ENCODE results near the gene SERPING1. TPM values are rescaled to one million over a fixed set of nuclear protein-coding genes. Genes with fewer than 3 reads are reported as not detected.

The SERPING1 gene
- total RNA-seq, 1 donor from 2014 or later: 7.3 TPM

GRCh38 chr11:57596266-57596885, 1.1 kb upstream of the SERPING1 start:
- DNase-seq (ENCODE audit: low spot score in 2 of 2): no peak
- no peak for FAIRE-seq

GRCh38 chr11:57597916-57598830, 688 bp downstream of the SERPING1 start:
- FAIRE-seq: no peak
- DNase-seq (ENCODE audit: low spot score in 2 of 2): peak; percentile 44 to 79

GRCh38 chr11:57598831-57599155, 1.3 kb downstream of the SERPING1 start:
- no peak for DNase-seq (ENCODE audit: low spot score in 2 of 2)
- no peak for FAIRE-seq

GRCh38 chr11:57599381-57599780, 1.9 kb downstream of the SERPING1 start:
- FAIRE-seq (no peak), DNase-seq (ENCODE audit: low spot score in 2 of 2) (no peak)

GRCh38 chr11:57601297-57601696, 3.8 kb downstream of the SERPING1 start:
- FAIRE-seq: no peak
- no peak for DNase-seq (ENCODE audit: low spot score in 2 of 2)

GRCh38 chr11:57604296-57605027, 7.0 kb downstream of the SERPING1 start:
- FAIRE-seq (no peak), DNase-seq (ENCODE audit: low spot score in 2 of 2) (no peak)

GRCh38 chr11:57605028-57605420, 7.5 kb downstream of the SERPING1 start:
- FAIRE-seq: no peak

GRCh38 chr11:57610170-57610569, 12.7 kb downstream of the SERPING1 start:
- FAIRE-seq (no peak), DNase-seq (ENCODE audit: low spot score in 2 of 2) (no peak)

More at GRCh38 chr11:57605028-57605420, 7.5 kb downstream of the SERPING1 start:
- no peak for DNase-seq (ENCODE audit: low spot score in 2 of 2)

- no peak for DNase-seq (ENCODE audit: low spot score in 2 of 2)
- FAIRE-seq: no peak
Observed at GRCh38 chr11:57614234-57614772, 16.8 kb downstream of the SERPING1 start.

GRCh38 chr11:57615308-57615707, 17.8 kb downstream of the SERPING1 start:
- no peak for FAIRE-seq
- no peak for DNase-seq (ENCODE audit: low spot score in 2 of 2)

- FAIRE-seq (no peak), DNase-seq (ENCODE audit: low spot score in 2 of 2) (no peak)
Observed at GRCh38 chr11:57616595-57616994, 19.1 kb downstream of the SERPING1 start.

- FAIRE-seq (no peak), DNase-seq (ENCODE audit: low spot score in 2 of 2) (no peak)
Observed at GRCh38 chr11:57618438-57618837, 21.0 kb downstream of the SERPING1 start.

- DNase-seq (ENCODE audit: low spot score in 2 of 2) (no peak), FAIRE-seq (no peak)
Observed at GRCh38 chr11:57619331-57619730, 21.8 kb downstream of the SERPING1 start.

- FAIRE-seq (no peak), DNase-seq (ENCODE audit: low spot score in 2 of 2) (no peak)
Observed at GRCh38 chr11:57620467-57620866, 23.0 kb downstream of the SERPING1 start.

- DNase-seq (ENCODE audit: low spot score in 2 of 2): no peak
- FAIRE-seq: no peak
Observed at GRCh38 chr11:57622263-57622662, 24.8 kb downstream of the SERPING1 start.

- FAIRE-seq: no peak
- DNase-seq (ENCODE audit: low spot score in 2 of 2): no peak
Observed at GRCh38 chr11:57624864-57625263, 27.4 kb downstream of the SERPING1 start.

GRCh38 chr11:57626895-57627294, 29.4 kb downstream of the SERPING1 start:
- FAIRE-seq (no peak), DNase-seq (ENCODE audit: low spot score in 2 of 2) (no peak)

GRCh38 chr11:57630171-57630570, 32.7 kb downstream of the SERPING1 start:
- FAIRE-seq (no peak), DNase-seq (ENCODE audit: low spot score in 2 of 2) (no peak)

GRCh38 chr11:57632116-57632515, 34.6 kb downstream of the SERPING1 start:
- DNase-seq (ENCODE audit: low spot score in 2 of 2) (no peak), FAIRE-seq (no peak)

- DNase-seq (ENCODE audit: low spot score in 2 of 2) (no peak), FAIRE-seq (no peak)
Observed at GRCh38 chr11:57633394-57634070, 36.0 kb downstream of the SERPING1 start.
